Activated CD8-positive, alpha-beta memory T cell treated with anti-CD3 and anti-CD28 coated beads, Interleukin-2, amount 50 U/mL, for 48 hours (primary cell): ENCODE measurements around the gene TMEM91.
"Not testable (repeated sequence)": the region's sequence is repeated elsewhere in the genome, so short reads cannot be mapped to it uniquely, and the experiment has no call there.

Experiments used
- DNase-seq: peaks from one replicate; pipeline ENCODE4 v3.0.0-alpha.2; 2020

TMEM91 gene

GRCh38 chr19:41353466-41354342 lies 22.6 kb upstream of the TMEM91 start, which contains the start of gene TGFB1:
Gene TGFB1 (minus strand): TSS chr19:41353922. CDS start chr19:41353044, 878 bp downstream.
- DNase-seq = peak; percentile 94

- DNase-seq = no peak
Observed at GRCh38 chr19:41354343-41354953, 21.9 kb upstream of the TMEM91 start.

- DNase-seq = no peak
Observed at GRCh38 chr19:41355035-41355434, 21.3 kb upstream of the TMEM91 start.

GRCh38 chr19:41355802-41356201 lies 20.5 kb upstream of the TMEM91 start:
- DNase-seq = no peak

- peak; percentile 64 for DNase-seq
Observed at GRCh38 chr19:41356984-41357739, 19.2 kb upstream of the TMEM91 start.

- DNase-seq = no peak
Observed at GRCh38 chr19:41357746-41358145, 18.6 kb upstream of the TMEM91 start.

GRCh38 chr19:41359741-41360140 lies 16.6 kb upstream of the TMEM91 start:
- DNase-seq = no peak

- no peak for DNase-seq
Observed at GRCh38 chr19:41362143-41362847, 14.0 kb upstream of the TMEM91 start.

GRCh38 chr19:41363371-41363752 lies 13.0 kb upstream of the TMEM91 start:
- no peak for DNase-seq

- DNase-seq = peak; percentile 96
Observed at GRCh38 chr19:41363753-41364523, 12.4 kb upstream of the TMEM91 start, which contains the start of gene B9D2. Gene B9D2 (minus strand): TSS chr19:41364149. CDS start chr19:41363519, 630 bp downstream.

GRCh38 chr19:41364524-41365391 lies 11.6 kb upstream of the TMEM91 start:
- no peak for DNase-seq

GRCh38 chr19:41366089-41366488 lies 10.2 kb upstream of the TMEM91 start:
- DNase-seq = no peak

GRCh38 chr19:41367848-41368301 lies 8.5 kb upstream of the TMEM91 start:
- no peak for DNase-seq

- no peak for DNase-seq
Observed at GRCh38 chr19:41369769-41370168, 6.6 kb upstream of the TMEM91 start.

- not testable (repeated sequence) for DNase-seq
Observed at GRCh38 chr19:41371119-41371518, 5.2 kb upstream of the TMEM91 start.

GRCh38 chr19:41371541-41371940 lies 4.8 kb upstream of the TMEM91 start:
- no peak for DNase-seq

GRCh38 chr19:41372501-41372900 lies 3.8 kb upstream of the TMEM91 start:
- no peak for DNase-seq

GRCh38 chr19:41373993-41374392 lies 2.3 kb upstream of the TMEM91 start:
- DNase-seq = no peak

GRCh38 chr19:41376998-41377365 lies 649 bp downstream of the TMEM91 start:
- no peak for DNase-seq

GRCh38 chr19:41377977-41378709 lies 1.8 kb downstream of the TMEM91 start:
- DNase-seq = no peak
